SK-N-SH treated with all-trans-retinoic acid at 6 μM for 48 hours (cell line): Measurements from ENCODE around the gene INTS3.

ENCODE experiments used
- ATAC-seq: fragments of 200-7000 bp; cut with Tn5 transposase; 3 replicates; pipeline ENCODE4 v1.9.1; 2020; ENCODE audit warnings: mild to moderate bottlenecking, moderate library complexity
- BACH2 ChIP-seq: fragments of 250-450 bp; sonication (Bioruptor Pico); IDR thresholded peaks from 2 replicates; pipeline ENCODE4 v1.9.0; 2021; ENCODE audit warnings: mild to moderate bottlenecking, borderline replicate concordance
- ESRRG ChIP-seq: fragments of 250-450 bp; sonication (Bioruptor Pico); IDR thresholded peaks from 2 replicates; pipeline ENCODE4 v1.6.1; 2021; ENCODE audit warnings: mild to moderate bottlenecking
- OSR1 ChIP-seq: fragments of 250-450 bp; sonication (Bioruptor Pico); IDR thresholded peaks from 2 replicates; pipeline ENCODE4 v1.8.0; 2022; ENCODE audit warnings: moderate library complexity, mild to moderate bottlenecking, inconsistent platforms
- RARB ChIP-seq: fragments of 250-450 bp; sonication (Bioruptor Pico); IDR thresholded peaks from 2 replicates; pipeline ENCODE4 v1.8.0; 2021; ENCODE audit warnings: mild to moderate bottlenecking, moderate library complexity
- SNAI2 ChIP-seq: fragments of 250-450 bp; sonication (Bioruptor Pico); IDR thresholded peaks from 2 replicates; pipeline ENCODE4 v1.5.0; 2020; ENCODE audit warnings: mild to moderate bottlenecking, moderate library complexity
- ZFP3 ChIP-seq: fragments of 250-450 bp; sonication (Bioruptor Pico); IDR thresholded peaks from 2 replicates; pipeline ENCODE4 v1.5.0; 2020; ENCODE audit warnings: mild to moderate bottlenecking, moderate library complexity
- ZNF565 ChIP-seq: fragments of 450-650 bp; formaldehyde crosslinking; conservative IDR thresholded peaks from 2 replicates; pipeline ENCODE4 v1.5.0; 2020; ENCODE audit warnings: low read depth, mild to moderate bottlenecking, moderate library complexity
- ZNF70 ChIP-seq: fragments of 450-650 bp; formaldehyde crosslinking; IDR thresholded peaks from 2 replicates; pipeline ENCODE4 v1.5.0; 2020; ENCODE audit warnings: mild to moderate bottlenecking, moderate library complexity
- TF ChIP-seq, protein P1 (sequence below): fragments of 250-450 bp; sonication (Bioruptor Pico); IDR thresholded peaks from 2 replicates; pipeline ENCODE4 v1.8.0; 2020; ENCODE audit warnings: mild to moderate bottlenecking, moderate library complexity, borderline replicate concordance
- TF ChIP-seq, protein P2 (sequence below): fragments of 250-450 bp; sonication (Bioruptor Pico); IDR thresholded peaks from 2 replicates; pipeline ENCODE4 v1.5.1; 2020; ENCODE audit warnings: low read depth, mild to moderate bottlenecking, moderate library complexity
- TF ChIP-seq, protein P3 (sequence below): fragments of 250-450 bp; sonication (Bioruptor Pico); IDR thresholded peaks from 2 replicates; pipeline ENCODE4 v1.5.0; 2020; ENCODE audit warnings: mild to moderate bottlenecking, moderate library complexity
- TF ChIP-seq, protein P4 (sequence below): fragments of 250-450 bp; sonication (Bioruptor Pico); IDR thresholded peaks from 2 replicates; pipeline ENCODE4 v1.8.0; 2021; ENCODE audit warnings: low read depth, mild to moderate bottlenecking, moderate library complexity, borderline replicate concordance
- TF ChIP-seq, protein P5 (sequence below): fragments of 250-450 bp; sonication (Bioruptor Pico); IDR thresholded peaks from 2 replicates; pipeline ENCODE4 v1.5.1; 2021; ENCODE audit warnings: mild to moderate bottlenecking, moderate library complexity

INTS3 gene

DNA sequence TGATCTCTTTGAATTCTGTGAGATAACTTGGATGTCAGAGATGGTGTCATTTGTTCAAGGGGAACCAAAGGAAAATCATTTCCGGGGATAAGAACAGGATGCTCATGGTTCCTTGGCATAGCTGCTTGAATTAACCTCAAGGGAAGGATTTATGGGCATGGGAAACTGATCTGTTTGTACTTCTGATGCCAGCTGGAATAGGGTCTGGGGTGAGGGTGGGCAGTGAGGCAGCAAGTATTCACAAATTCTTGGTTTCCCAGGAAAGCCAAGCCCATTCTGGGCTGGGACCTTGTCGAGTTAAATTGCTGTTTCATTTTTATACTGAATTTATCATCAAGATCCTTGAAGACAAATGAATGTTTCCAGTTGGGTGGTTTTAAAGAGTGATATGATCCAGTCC, 14.1 kb downstream of the INTS3 start (continued):
- TF ChIP-seq, protein P1, sequence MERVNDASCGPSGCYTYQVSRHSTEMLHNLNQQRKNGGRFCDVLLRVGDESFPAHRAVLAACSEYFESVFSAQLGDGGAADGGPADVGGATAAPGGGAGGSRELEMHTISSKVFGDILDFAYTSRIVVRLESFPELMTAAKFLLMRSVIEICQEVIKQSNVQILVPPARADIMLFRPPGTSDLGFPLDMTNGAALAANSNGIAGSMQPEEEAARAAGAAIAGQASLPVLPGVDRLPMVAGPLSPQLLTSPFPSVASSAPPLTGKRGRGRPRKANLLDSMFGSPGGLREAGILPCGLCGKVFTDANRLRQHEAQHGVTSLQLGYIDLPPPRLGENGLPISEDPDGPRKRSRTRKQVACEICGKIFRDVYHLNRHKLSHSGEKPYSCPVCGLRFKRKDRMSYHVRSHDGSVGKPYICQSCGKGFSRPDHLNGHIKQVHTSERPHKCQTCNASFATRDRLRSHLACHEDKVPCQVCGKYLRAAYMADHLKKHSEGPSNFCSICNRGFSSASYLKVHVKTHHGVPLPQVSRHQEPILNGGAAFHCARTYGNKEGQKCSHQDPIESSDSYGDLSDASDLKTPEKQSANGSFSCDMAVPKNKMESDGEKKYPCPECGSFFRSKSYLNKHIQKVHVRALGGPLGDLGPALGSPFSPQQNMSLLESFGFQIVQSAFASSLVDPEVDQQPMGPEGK (CRISPR knock-in tag), result no peak

DNA sequence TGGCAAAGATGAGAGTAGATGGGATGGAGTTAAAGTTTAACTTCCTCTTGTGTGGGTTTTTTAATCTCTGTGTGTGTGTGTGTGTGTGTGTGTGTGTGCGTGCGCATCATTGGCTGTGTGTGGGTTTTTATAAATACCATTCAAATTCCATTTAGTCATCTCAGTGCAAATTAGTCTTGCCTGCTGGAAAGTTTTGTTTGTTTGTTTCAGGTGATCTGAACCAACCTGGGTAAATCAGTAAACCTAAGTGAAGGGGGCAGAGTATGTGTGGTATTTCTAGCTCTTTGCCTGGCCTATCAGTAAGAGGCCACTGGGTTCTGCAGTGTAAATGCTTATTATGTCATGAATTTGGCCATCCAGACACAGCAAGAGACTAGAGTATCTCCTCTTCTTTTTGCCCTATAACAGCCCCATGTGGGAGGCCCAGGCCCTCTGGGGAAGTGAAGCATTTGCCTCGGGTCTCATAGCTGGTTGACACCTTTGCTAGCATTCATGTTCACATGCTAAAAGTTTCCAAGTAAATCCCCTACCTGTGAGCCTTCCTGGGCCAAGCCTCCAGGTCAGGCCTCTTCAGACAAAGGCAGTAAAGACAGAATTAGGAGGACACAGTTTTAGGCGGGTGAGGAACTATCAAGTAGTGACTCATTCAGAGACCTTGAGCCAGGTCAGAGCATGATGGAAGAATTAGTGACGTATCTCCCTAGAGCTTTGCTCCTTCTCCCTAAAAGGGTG, 14.7 kb downstream of the INTS3 start:
- ATAC-seq, result peak; percentile 32; the same call in 1 of the 3 replicates
- TF ChIP-seq BACH2 (no peak), ZNF70 (CRISPR knock-in tag) (no peak), ZFP3 (no peak), RARB (CRISPR knock-in tag) (no peak)
- TF ChIP-seq, protein P2, sequence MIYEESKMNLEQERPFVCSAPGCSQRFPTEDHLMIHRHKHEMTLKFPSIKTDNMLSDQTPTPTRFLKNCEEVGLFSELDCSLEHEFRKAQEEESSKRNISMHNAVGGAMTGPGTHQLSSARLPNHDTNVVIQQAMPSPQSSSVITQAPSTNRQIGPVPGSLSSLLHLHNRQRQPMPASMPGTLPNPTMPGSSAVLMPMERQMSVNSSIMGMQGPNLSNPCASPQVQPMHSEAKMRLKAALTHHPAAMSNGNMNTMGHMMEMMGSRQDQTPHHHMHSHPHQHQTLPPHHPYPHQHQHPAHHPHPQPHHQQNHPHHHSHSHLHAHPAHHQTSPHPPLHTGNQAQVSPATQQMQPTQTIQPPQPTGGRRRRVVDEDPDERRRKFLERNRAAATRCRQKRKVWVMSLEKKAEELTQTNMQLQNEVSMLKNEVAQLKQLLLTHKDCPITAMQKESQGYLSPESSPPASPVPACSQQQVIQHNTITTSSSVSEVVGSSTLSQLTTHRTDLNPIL (CRISPR knock-in tag), result no peak
- TF ChIP-seq, protein P3, sequence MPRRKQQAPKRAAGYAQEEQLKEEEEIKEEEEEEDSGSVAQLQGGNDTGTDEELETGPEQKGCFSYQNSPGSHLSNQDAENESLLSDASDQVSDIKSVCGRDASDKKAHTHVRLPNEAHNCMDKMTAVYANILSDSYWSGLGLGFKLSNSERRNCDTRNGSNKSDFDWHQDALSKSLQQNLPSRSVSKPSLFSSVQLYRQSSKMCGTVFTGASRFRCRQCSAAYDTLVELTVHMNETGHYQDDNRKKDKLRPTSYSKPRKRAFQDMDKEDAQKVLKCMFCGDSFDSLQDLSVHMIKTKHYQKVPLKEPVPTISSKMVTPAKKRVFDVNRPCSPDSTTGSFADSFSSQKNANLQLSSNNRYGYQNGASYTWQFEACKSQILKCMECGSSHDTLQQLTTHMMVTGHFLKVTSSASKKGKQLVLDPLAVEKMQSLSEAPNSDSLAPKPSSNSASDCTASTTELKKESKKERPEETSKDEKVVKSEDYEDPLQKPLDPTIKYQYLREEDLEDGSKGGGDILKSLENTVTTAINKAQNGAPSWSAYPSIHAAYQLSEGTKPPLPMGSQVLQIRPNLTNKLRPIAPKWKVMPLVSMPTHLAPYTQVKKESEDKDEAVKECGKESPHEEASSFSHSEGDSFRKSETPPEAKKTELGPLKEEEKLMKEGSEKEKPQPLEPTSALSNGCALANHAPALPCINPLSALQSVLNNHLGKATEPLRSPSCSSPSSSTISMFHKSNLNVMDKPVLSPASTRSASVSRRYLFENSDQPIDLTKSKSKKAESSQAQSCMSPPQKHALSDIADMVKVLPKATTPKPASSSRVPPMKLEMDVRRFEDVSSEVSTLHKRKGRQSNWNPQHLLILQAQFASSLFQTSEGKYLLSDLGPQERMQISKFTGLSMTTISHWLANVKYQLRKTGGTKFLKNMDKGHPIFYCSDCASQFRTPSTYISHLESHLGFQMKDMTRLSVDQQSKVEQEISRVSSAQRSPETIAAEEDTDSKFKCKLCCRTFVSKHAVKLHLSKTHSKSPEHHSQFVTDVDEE (CRISPR knock-in tag), result no peak

DNA sequence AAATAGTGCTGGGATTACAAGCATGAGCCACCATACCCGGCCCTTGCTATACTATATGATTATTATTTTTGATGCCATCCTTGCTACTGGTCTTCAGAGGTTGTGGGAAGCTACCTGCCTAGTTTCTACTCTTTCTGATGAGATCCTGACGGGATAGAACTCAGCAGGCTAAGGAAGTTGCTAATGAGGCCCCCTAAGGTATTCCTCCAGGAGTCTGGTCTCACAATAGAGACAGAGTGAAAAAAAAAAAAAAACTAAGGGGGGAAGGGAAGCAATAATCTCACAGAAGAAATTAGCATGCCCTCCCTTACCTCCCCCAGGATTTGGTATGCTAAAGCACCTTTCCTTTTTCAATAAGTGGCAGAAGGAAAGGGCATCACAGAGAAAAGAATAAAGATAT, 17.6 kb downstream of the INTS3 start:
- TF ChIP-seq, protein P3 (CRISPR knock-in tag), result no peak
- TF ChIP-seq ZNF70 (CRISPR knock-in tag) (no peak), ESRRG (no peak), SNAI2 (no peak), OSR1 (CRISPR knock-in tag) (no peak), ZFP3 (no peak), RARB (CRISPR knock-in tag) (no peak), ZNF565 (CRISPR knock-in tag) (no peak)
- TF ChIP-seq, protein P1 (CRISPR knock-in tag), result no peak
- TF ChIP-seq, protein P4, sequence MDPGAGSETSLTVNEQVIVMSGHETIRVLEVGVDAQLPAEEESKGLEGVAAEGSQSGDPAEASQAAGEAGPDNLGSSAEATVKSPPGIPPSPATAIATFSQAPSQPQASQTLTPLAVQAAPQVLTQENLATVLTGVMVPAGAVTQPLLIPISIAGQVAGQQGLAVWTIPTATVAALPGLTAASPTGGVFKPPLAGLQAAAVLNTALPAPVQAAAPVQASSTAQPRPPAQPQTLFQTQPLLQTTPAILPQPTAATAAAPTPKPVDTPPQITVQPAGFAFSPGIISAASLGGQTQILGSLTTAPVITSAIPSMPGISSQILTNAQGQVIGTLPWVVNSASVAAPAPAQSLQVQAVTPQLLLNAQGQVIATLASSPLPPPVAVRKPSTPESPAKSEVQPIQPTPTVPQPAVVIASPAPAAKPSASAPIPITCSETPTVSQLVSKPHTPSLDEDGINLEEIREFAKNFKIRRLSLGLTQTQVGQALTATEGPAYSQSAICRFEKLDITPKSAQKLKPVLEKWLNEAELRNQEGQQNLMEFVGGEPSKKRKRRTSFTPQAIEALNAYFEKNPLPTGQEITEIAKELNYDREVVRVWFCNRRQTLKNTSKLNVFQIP, result no peak
- TF ChIP-seq, protein P5, sequence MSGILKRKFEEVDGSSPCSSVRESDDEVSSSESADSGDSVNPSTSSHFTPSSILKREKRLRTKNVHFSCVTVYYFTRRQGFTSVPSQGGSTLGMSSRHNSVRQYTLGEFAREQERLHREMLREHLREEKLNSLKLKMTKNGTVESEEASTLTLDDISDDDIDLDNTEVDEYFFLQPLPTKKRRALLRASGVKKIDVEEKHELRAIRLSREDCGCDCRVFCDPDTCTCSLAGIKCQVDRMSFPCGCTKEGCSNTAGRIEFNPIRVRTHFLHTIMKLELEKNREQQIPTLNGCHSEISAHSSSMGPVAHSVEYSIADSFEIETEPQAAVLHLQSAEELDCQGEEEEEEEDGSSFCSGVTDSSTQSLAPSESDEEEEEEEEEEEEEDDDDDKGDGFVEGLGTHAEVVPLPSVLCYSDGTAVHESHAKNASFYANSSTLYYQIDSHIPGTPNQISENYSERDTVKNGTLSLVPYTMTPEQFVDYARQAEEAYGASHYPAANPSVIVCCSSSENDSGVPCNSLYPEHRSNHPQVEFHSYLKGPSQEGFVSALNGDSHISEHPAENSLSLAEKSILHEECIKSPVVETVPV (CRISPR knock-in tag), result no peak
- no peak for ATAC-seq
